Liver (tissue), 9 donors: ENCODE data around the gene SOX18. TPM values are rescaled to one million over a fixed set of nuclear protein-coding genes. Genes with fewer than 3 reads are reported as not detected.

ENCODE experiments used
- DNase-seq: peaks from one replicate; pipeline ENCODE4 v3.0.0-alpha.2; 2017; ENCODE audit warnings: low spot score
- H3K27ac ChIP-seq, 2 donors: one replicate each; pipeline ENCODE4 v1.7.0; 2013; ENCODE audit warnings: inconsistent platforms in 2 of 2, low read length in 2 of 2, control low read depth in 1 of 2, low read depth in 1 of 2, mild to moderate bottlenecking in 1 of 2
- H3K27me3 ChIP-seq, 4 donors: one replicate each; pipeline versions ENCODE4 v1.6.1 to v1.7.0; 2013; ENCODE audit warnings: low read length in 3 of 4, inconsistent platforms in 1 of 4, mild to moderate bottlenecking in 1 of 4, moderate library complexity in 1 of 4; ENCODE audit not compliant: control insufficient read depth in 4 of 4, insufficient read depth in 4 of 4
- H3K36me3 ChIP-seq, 4 donors: one replicate each; pipeline versions ENCODE4 v1.6.1 to v1.7.0; 2013; ENCODE audit warnings: low read length in 3 of 4, mild to moderate bottlenecking in 3 of 4, low read depth in 1 of 4, moderate library complexity in 1 of 4; ENCODE audit not compliant: control insufficient read depth in 4 of 4, insufficient read depth in 3 of 4
- H3K4me1 ChIP-seq, 4 donors: one replicate each; pipeline versions ENCODE4 v1.6.1 to v1.7.0; 2013; ENCODE audit warnings: low read length in 3 of 4, mild to moderate bottlenecking in 3 of 4, moderate library complexity in 1 of 4; ENCODE audit not compliant: control insufficient read depth in 4 of 4, insufficient read depth in 4 of 4
- H3K4me3 ChIP-seq, 3 donors: one replicate each; pipeline versions ENCODE4 v1.6.1 to v1.7.0; 2013; ENCODE audit warnings: low read length in 3 of 3, control low read depth in 1 of 3, low read depth in 1 of 3, mild to moderate bottlenecking in 1 of 3
- H3K9ac ChIP-seq, 2 donors: one replicate each; pipeline ENCODE4 v1.7.0; 2013; ENCODE audit warnings: low read length in 2 of 2, mild to moderate bottlenecking in 2 of 2, moderate library complexity in 2 of 2, control low read depth in 1 of 2, low read depth in 1 of 2
- H3K9me3 ChIP-seq, 4 donors: one replicate each; pipeline versions ENCODE4 v1.6.1 to v1.7.0; 2013; ENCODE audit warnings: low read length in 3 of 4; ENCODE audit not compliant: control insufficient read depth in 4 of 4
- CTCF ChIP-seq: fragments of 150-350 bp; IDR thresholded peaks from 2 replicates; pipeline ENCODE4 v1.5.1; 2017; ENCODE audit warnings: improper control_type of control experiment, low read depth, low read length; ENCODE audit not compliant: missing input control
- FOXA1 ChIP-seq: IDR thresholded peaks from 2 replicates; pipeline ENCODE4 v1.6.1; 2016; ENCODE audit warnings: antibody characterized with exemption
- FOXA2 ChIP-seq: IDR thresholded peaks from 2 replicates; pipeline ENCODE4 v1.6.1; 2016; ENCODE audit warnings: antibody characterized with exemption
- GABPA ChIP-seq, 2 donors: IDR thresholded peaks in 1 of 2; conservative IDR thresholded peaks in 1 of 2; 2 replicates each; pipeline ENCODE4 v1.6.1; 2016; ENCODE audit warnings: antibody characterized with exemption in 2 of 2, mild to moderate bottlenecking in 1 of 2, moderate library complexity in 1 of 2
- HNF4A ChIP-seq, 2 donors: conservative IDR thresholded peaks; 2 replicates each; pipeline ENCODE4 v1.6.1; 2016; ENCODE audit warnings: antibody characterized with exemption in 2 of 2, mild to moderate bottlenecking in 2 of 2
- JUND ChIP-seq, 2 donors: IDR thresholded peaks; 2 replicates each; pipeline ENCODE4 v1.6.1; 2016; ENCODE audit warnings: antibody characterized with exemption in 2 of 2
- MAX ChIP-seq: IDR thresholded peaks from 2 replicates; pipeline ENCODE4 v1.6.1; 2016; ENCODE audit warnings: antibody characterized with exemption
- NR2F2 ChIP-seq: IDR thresholded peaks from 2 replicates; pipeline ENCODE4 v1.6.1; 2016; ENCODE audit warnings: antibody characterized with exemption
- RAD21 ChIP-seq, 2 donors: IDR thresholded peaks; 2 replicates each; pipeline ENCODE4 v1.6.1; 2016; ENCODE audit warnings: antibody characterized with exemption in 2 of 2, mild to moderate bottlenecking in 2 of 2
- REST ChIP-seq: IDR thresholded peaks from 2 replicates; pipeline ENCODE4 v1.6.1; 2016; ENCODE audit warnings: antibody characterized with exemption, mild to moderate bottlenecking
- RXRA ChIP-seq, 2 donors: IDR thresholded peaks; 2 replicates each; pipeline ENCODE4 v1.6.1; 2017 to 2018; ENCODE audit warnings: antibody characterized with exemption in 2 of 2, mild to moderate bottlenecking in 1 of 2
- SP1 ChIP-seq: IDR thresholded peaks from 2 replicates; pipeline ENCODE4 v1.6.1; 2018; ENCODE audit warnings: antibody characterized with exemption, mild to moderate bottlenecking
- TAF1 ChIP-seq: conservative IDR thresholded peaks from 2 replicates; pipeline ENCODE4 v1.6.1; 2016; ENCODE audit warnings: antibody characterized with exemption, mild to moderate bottlenecking
- ZBTB33 ChIP-seq: IDR thresholded peaks from 2 replicates; pipeline ENCODE4 v1.6.1; 2016; ENCODE audit warnings: antibody characterized with exemption
- WGBS: extraction: QIAGEN DNeasy Blood & Tissue Kit; methylation state at CpG from one replicate; pipeline ENCODE4 v1.1.7; 2013; 5-methylcytosine and 5-hydroxymethylcytosine counted together
- polyA plus RNA-seq, 2 donors: library from polyadenylated mRNA; stranded (reverse) in 1 of 2; unstranded in 1 of 2; fragments of 200-250 nt in 1 of 2; fragments of >200 nt in 1 of 2; fragmentation: Nextera tagmentation in 1 of 2; extraction: Ambion mirVana in 1 of 2; gene quantifications; one replicate each; pipeline versions ENCODE4 v1.2.1 to v1.2.3, GENCODE V29; 2013 to 2015
- total RNA-seq, 2 donors: library from RNA; depleted of rRNA; stranded (reverse); fragments of >200 nt; gene quantifications; one replicate each; pipeline ENCODE4 v1.2.3, GENCODE V29; 2014
- TF ChIP-seq, protein P1 (sequence below): IDR thresholded peaks from 2 replicates; pipeline ENCODE4 v1.6.1; 2016; ENCODE audit warnings: antibody characterized with exemption
- donor health status: healthy.
- donor health status: healthy.
- donor health status: healthy.
- donor health status: healthy.
- donor health status: healthy.

SOX18 gene
- total and polyA plus RNA-seq, 4 donors: 1.1 to 5.8 (median 2.6) TPM

DNA sequence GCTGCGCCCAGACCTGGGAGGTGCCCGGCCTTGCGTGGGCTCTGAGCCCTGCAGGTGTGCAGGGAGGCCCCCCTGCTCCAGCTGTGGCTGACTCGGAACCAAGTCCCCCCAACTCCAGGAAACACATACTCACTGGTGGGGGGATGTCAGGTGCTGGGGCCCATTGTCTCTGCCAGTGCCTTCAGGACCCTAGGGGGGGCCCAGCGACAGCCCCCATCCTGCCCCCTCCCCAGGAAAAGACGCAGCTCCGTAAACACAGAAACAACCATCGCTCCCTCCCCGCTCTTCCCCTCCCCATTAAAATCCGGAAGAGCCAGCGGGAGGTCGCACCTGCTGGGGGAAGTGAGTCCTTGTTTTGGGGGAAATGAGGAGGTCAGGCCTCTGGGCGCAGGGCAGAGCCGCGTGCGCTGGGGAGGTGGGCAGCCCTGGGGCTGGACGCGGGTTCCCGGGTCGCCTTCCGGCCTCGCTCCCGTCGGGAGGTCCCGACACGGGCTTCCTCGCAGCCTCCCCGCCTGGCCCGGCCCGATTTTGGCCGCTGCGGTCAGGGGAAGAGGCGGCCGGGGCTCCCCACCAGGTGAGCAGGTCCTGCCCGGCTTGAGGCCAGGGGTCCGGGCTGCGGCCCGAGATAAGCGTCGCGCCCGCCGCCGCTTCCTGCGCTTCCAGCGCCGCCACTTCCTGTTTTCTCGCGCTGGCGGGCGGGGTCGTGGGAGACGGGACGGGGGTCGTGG, 7.2 kb downstream of the SOX18 start:
- TF ChIP-seq NR2F2 (peak; percentile 13), FOXA1 (no peak)
- H3K9me3 ChIP-seq: no peaks in the 10 kb centered on the region
- peak overlapping the region in 1 of 3 donors; percentile 48 for H3K4me3 ChIP-seq
- peaks cover 0 to 7% (median 2%) of the 10 kb centered on the region in 4 donors for H3K27me3 ChIP-seq
- H3K9ac ChIP-seq: no peak overlapping the region
- peak overlapping the region in 1 of 2 donors; percentile 46 for H3K27ac ChIP-seq
- H3K4me1 ChIP-seq: peaks cover 7 to 26% (median 11%) of the 10 kb centered on the region in 4 donors
- WGBS: 7% methylated on average over 55 of the region's 55 CpGs
- no peak for DNase-seq
- no peaks in the 10 kb centered on the region for H3K36me3 ChIP-seq

DNA sequence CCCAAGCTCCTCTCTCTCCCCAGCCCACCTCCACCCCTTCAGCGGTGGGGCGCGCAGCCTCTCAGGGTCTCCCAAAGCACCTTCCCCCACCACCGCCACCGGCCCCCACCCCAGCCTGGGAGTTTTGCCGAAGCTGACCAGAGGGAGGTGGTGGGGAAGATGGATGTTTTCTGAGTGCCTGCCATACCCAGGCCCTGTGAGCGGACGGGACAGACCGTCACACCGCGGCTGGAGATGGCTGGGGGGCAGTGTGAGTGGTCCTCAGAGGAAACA, 7.7 kb downstream of the SOX18 start:
- peaks cover 7 to 26% (median 11%) of the 10 kb centered on the region in 4 donors for H3K4me1 ChIP-seq

More for the DNA sequence above, 7.7 kb downstream of the SOX18 start:
- Histone ChIP-seq H3K9ac (no peak overlapping the region), H3K36me3 (no peaks in the 10 kb centered on the region), H3K27ac (no peak overlapping the region), H3K27me3 (peaks cover 0 to 3% (median 2%) of the 10 kb centered on the region in 4 donors), H3K9me3 (no peaks in the 10 kb centered on the region), H3K4me3 (no peak overlapping the region)
- no peak for DNase-seq
- 35% methylated on average over 11 of the region's 11 CpGs for WGBS
- TF ChIP-seq FOXA1: no peak
- no peak for TF ChIP-seq TAF1
- no peak for TF ChIP-seq ZBTB33
- TF ChIP-seq RXRA (IDR thresholded peaks at IDR 0.05): no peak
- no peak for TF ChIP-seq JUND (IDR thresholded peaks at IDR 0.05)
- no peak for TF ChIP-seq FOXA2
- no peak for TF ChIP-seq REST
- no peak for TF ChIP-seq HNF4A (conservative IDR thresholded peaks at IDR 0.05)
- no peak for TF ChIP-seq RAD21 (IDR thresholded peaks at IDR 0.05)
- TF ChIP-seq, protein P1, sequence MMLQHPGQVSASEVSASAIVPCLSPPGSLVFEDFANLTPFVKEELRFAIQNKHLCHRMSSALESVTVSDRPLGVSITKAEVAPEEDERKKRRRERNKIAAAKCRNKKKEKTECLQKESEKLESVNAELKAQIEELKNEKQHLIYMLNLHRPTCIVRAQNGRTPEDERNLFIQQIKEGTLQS: no peak
- no peak for TF ChIP-seq MAX
- TF ChIP-seq NR2F2: no peak
- no peak for TF ChIP-seq CTCF
- TF ChIP-seq SP1: no peak
- TF ChIP-seq GABPA (IDR thresholded peaks at IDR 0.05 in 1 of 2, conservative IDR thresholded peaks at IDR 0.05 in 1 of 2): no peak
